ENCODE results near the gene ZFR2. TPM values are rescaled to one million over a fixed set of nuclear protein-coding genes. Genes with fewer than 3 reads are reported as not detected.

The ZFR2 gene
- total RNA-seq, 2 donors from 2014 or later, result not detected

DNA sequence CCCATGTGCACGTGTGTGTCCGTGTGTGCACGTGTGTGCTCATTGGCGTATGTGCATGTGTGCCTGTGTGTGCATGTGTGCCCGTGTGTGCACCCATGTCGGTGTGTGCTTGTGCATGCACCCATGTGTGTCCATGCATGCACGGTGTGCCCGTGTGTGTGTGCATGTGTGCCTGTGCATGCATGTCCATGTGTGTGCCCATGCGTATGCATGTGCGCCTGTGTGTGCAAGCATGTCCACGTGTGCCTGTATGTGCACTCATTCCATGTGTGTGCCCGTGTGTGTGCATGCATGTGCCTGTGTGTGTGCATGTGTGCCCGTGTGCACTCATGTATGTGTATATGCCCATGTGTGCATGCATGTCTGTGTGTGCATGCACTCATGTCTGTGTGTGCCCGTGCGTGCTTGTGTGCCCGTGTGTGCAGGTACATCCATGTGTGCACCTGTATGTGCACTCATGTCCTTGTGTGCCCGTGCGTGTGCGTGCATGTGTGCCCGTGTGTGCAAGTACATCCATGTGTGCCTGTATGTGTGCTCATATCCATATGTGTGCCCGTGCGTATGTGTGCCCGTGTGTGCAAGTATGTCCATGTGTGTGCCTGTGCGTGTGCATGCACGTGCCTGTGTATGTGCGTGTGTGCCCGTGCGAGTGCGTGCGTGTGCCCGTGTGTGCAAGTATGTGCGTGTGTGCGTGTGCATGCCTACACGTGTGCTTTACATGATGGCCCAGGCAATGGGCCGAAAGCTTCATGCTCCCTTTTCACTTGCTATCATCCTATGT lies 61.1 kb downstream of the ZFR2 start:
- Histone ChIP-seq H3K9me3 (no peaks in the 10 kb centered on the region), H3K27ac (no peak overlapping the region), H3K9ac (ENCODE audit: low read depth in 2 of 2, low read length in 2 of 2) (no peak overlapping the region), H3K4me3 (no peak overlapping the region), H3K36me3 (no peaks in the 10 kb centered on the region), H3K27me3 (no peaks in the 10 kb centered on the region), H3K4me1 (no peaks in the 10 kb centered on the region)
- TF ChIP-seq, protein P1, sequence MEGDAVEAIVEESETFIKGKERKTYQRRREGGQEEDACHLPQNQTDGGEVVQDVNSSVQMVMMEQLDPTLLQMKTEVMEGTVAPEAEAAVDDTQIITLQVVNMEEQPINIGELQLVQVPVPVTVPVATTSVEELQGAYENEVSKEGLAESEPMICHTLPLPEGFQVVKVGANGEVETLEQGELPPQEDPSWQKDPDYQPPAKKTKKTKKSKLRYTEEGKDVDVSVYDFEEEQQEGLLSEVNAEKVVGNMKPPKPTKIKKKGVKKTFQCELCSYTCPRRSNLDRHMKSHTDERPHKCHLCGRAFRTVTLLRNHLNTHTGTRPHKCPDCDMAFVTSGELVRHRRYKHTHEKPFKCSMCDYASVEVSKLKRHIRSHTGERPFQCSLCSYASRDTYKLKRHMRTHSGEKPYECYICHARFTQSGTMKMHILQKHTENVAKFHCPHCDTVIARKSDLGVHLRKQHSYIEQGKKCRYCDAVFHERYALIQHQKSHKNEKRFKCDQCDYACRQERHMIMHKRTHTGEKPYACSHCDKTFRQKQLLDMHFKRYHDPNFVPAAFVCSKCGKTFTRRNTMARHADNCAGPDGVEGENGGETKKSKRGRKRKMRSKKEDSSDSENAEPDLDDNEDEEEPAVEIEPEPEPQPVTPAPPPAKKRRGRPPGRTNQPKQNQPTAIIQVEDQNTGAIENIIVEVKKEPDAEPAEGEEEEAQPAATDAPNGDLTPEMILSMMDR (IDR thresholded peaks at IDR 0.05), result no peak
- no peak for DNase-seq
- intact Hi-C loops (cut with DNase I), result no loop called here

- intact Hi-C loops (cut with DNase I), result no loop called here
- TF ChIP-seq, protein P1 (IDR thresholded peaks at IDR 0.05), result no peak
- no peak for DNase-seq
Measured at GRCh38 chr19:3807131-3807480, 61.7 kb downstream of the ZFR2 start.

DNA sequence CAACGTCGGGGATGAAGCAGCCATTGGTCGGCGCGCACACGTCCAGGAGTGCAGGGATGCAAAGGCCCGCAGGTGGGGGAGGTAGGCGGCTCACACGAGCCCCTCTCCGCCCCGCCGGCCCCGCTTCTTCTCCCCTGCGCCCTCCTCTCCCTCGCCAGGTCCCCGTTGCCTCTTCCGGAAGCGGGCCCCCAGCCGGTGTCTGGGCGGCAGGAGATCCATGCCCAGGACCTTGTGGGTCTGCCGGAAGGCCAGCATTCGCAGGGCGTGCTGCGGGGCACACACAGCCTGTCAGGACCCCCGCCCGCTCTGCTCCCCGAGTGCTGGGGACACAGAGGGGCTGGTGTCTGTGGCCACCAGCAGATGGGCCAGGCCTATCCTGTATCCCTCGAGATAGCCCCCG lies 63.0 kb downstream of the ZFR2 start:
- Histone ChIP-seq H3K36me3 (no peaks in the 10 kb centered on the region), H3K9ac (ENCODE audit: low read depth in 2 of 2, low read length in 2 of 2) (no peak overlapping the region), H3K9me3 (no peaks in the 10 kb centered on the region), H3K27ac (no peak overlapping the region), H3K27me3 (peaks cover 12% of the 10 kb centered on the region), H3K4me1 (no peaks in the 10 kb centered on the region), H3K4me3 (no peak overlapping the region)
- TF ChIP-seq, protein P1 (IDR thresholded peaks at IDR 0.05), result no peak
- DNase-seq, result no peak
- intact Hi-C loops (cut with DNase I), result no loop called here

More at GRCh38 chr19:3807131-3807480, 61.7 kb downstream of the ZFR2 start:
- H3K27ac ChIP-seq, result no peak overlapping the region
- no peak overlapping the region for H3K4me3 ChIP-seq
- no peaks in the 10 kb centered on the region for H3K9me3 ChIP-seq
- H3K9ac ChIP-seq (ENCODE audit: low read depth in 2 of 2, low read length in 2 of 2), result no peak overlapping the region
- no peaks in the 10 kb centered on the region for H3K36me3 ChIP-seq
- H3K4me1 ChIP-seq, result no peaks in the 10 kb centered on the region
- H3K27me3 ChIP-seq, result no peaks in the 10 kb centered on the region

- H3K9ac ChIP-seq (ENCODE audit: low read depth in 2 of 2, low read length in 2 of 2), result no peak overlapping the region
- no peak overlapping the region for H3K4me3 ChIP-seq
- TF ChIP-seq, protein P1 (IDR thresholded peaks at IDR 0.05), result no peak
- no peaks in the 10 kb centered on the region for H3K36me3 ChIP-seq
- intact Hi-C loops (cut with DNase I), result no loop called here
- peaks cover 15% of the 10 kb centered on the region for H3K27me3 ChIP-seq
- H3K27ac ChIP-seq, result no peak overlapping the region
- no peaks in the 10 kb centered on the region for H3K9me3 ChIP-seq
- DNase-seq, result no peak
- no peaks in the 10 kb centered on the region for H3K4me1 ChIP-seq
Measured at GRCh38 chr19:3804429-3804828, 64.4 kb downstream of the ZFR2 start.

DNA sequence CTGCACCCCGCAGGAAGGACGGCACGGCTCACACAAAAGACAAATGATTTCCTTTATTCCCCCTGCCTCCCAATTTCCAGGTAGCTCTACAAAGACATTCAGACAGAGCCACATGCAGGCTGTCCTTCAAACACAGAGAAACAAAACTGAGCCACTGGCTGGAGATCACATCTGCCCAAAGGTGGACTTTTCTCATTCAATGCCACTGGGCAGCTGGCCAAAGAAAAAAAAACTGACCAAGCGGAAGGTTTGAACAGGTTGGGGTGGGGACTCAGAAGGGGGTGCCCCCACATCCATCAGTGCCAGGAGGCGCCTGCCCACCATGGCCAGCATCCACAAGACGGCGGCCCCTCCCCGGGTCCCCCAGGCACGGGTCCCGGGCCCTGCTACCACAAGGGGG lies 64.9 kb downstream of the ZFR2 start:
- no peak overlapping the region for H3K9ac ChIP-seq (ENCODE audit: low read depth in 2 of 2, low read length in 2 of 2)
- H3K4me1 ChIP-seq, result no peaks in the 10 kb centered on the region
- TF ChIP-seq, protein P1 (IDR thresholded peaks at IDR 0.05), result no peak
- intact Hi-C loops (cut with DNase I), result no loop called here
- no peak for DNase-seq
- no peak overlapping the region for H3K27ac ChIP-seq
- no peak overlapping the region for H3K4me3 ChIP-seq
- H3K9me3 ChIP-seq, result no peaks in the 10 kb centered on the region
- peaks cover 15% of the 10 kb centered on the region for H3K27me3 ChIP-seq
- no peaks in the 10 kb centered on the region for H3K36me3 ChIP-seq
